HepG2 (cell line): ENCODE results near the gene SQSTM1. TPM values are rescaled to one million over a fixed set of nuclear protein-coding genes. Genes with fewer than 3 reads are reported as not detected.
A peak's percentile ranks its signal among the peaks of the same experiment; 100 is the strongest.

Experiments
- AFF4 ChIP-seq: sonication (generic); formaldehyde crosslinking; IDR thresholded peaks from 2 replicates; pipeline ENCODE4 v1.4.0; 2020; ENCODE audit warnings: missing genetic modification reagents
- ATF5 ChIP-seq: sonication (generic); formaldehyde crosslinking; IDR thresholded peaks from 2 replicates; pipeline ENCODE4 v1.4.0; 2020; ENCODE audit warnings: mild to moderate bottlenecking, low read depth, missing genetic modification reagents
- BCL6 ChIP-seq: IDR thresholded peaks from 2 replicates; pipeline ENCODE4 v1.6.1; 2016; ENCODE audit warnings: missing genetic modification reagents, missing compliant biosample characterization
- CBX1 ChIP-seq: IDR thresholded peaks from one replicate; pipeline ENCODE4 v1.6.1; 2016; ENCODE audit warnings: antibody characterized with exemption, low read depth
- HNRNPUL1 ChIP-seq: fragments of 200-400 bp; formaldehyde crosslinking; IDR thresholded peaks from 2 replicates; pipeline ENCODE4 v1.6.1; 2017; ENCODE audit warnings: low read depth, mild to moderate bottlenecking, low read length, moderate library complexity
- IRF2 ChIP-seq: IDR thresholded peaks from 2 replicates; pipeline ENCODE4 v1.6.1; 2018; ENCODE audit warnings: missing genetic modification reagents, missing compliant biosample characterization
- IRF9 ChIP-seq: sonication (generic); formaldehyde crosslinking; IDR thresholded peaks from 2 replicates; pipeline ENCODE4 v1.8.0; 2022; ENCODE audit warnings: missing genetic modification reagents, mild to moderate bottlenecking, borderline replicate concordance
- NCOA1 ChIP-seq: sonication (generic); formaldehyde crosslinking; IDR thresholded peaks from 2 replicates; pipeline ENCODE4 v1.9.0; 2021; ENCODE audit warnings: missing genetic modification reagents
- NR3C1 ChIP-seq: sonication (generic); formaldehyde crosslinking; IDR thresholded peaks from 2 replicates; pipeline ENCODE4 v1.4.0; 2020; ENCODE audit warnings: missing genetic modification reagents
- NRL ChIP-seq: sonication (generic); formaldehyde crosslinking; IDR thresholded peaks from 2 replicates; pipeline ENCODE4 v1.5.0; 2020; ENCODE audit warnings: missing genetic modification reagents, mild to moderate bottlenecking, moderate library complexity, borderline replicate concordance
- ONECUT2 ChIP-seq: sonication (generic); formaldehyde crosslinking; IDR thresholded peaks from 2 replicates; pipeline ENCODE4 v1.4.0; 2020; ENCODE audit warnings: missing genetic modification reagents
- PBX3 ChIP-seq: sonication (generic); formaldehyde crosslinking; IDR thresholded peaks from 2 replicates; pipeline ENCODE4 v1.8.1; 2023; ENCODE audit warnings: missing genetic modification reagents, inconsistent platforms, borderline replicate concordance
- RELA ChIP-seq: sonication (generic); formaldehyde crosslinking; IDR thresholded peaks from 2 replicates; pipeline ENCODE4 v1.4.0; 2020; ENCODE audit warnings: missing genetic modification reagents
- SRSF1 ChIP-seq: fragments of 200-400 bp; formaldehyde crosslinking; optimal IDR thresholded peaks from 2 replicates; pipeline ENCODE3; 2017; ENCODE audit warnings: mild to moderate bottlenecking, low read depth, low read length, moderate library complexity
- UBTF ChIP-seq: sonication (generic); formaldehyde crosslinking; IDR thresholded peaks from 2 replicates; pipeline ENCODE4 v1.4.0; 2020; ENCODE audit warnings: mild to moderate bottlenecking, missing genetic modification reagents
- ZC3H4 ChIP-seq: sonication (generic); formaldehyde crosslinking; IDR thresholded peaks from 2 replicates; pipeline ENCODE4 v1.4.0; 2020; ENCODE audit warnings: missing genetic modification reagents, borderline replicate concordance
- ZNF276 ChIP-seq: sonication (generic); formaldehyde crosslinking; IDR thresholded peaks from 2 replicates; pipeline ENCODE4 v1.4.0; 2020; ENCODE audit warnings: mild to moderate bottlenecking, low read depth, missing genetic modification reagents
- ZNF619 ChIP-seq: sonication (generic); formaldehyde crosslinking; IDR thresholded peaks from 2 replicates; pipeline ENCODE4 v1.4.0; 2020; ENCODE audit warnings: mild to moderate bottlenecking, missing genetic modification reagents
- polyA plus RNA-seq, 8 experiments: library from polyadenylated mRNA; depleted of rRNA in 3 of 8; stranded (reverse) in 7 of 8; unstranded in 1 of 8; fragments of >200 nt; fragmentation: Illumina TruSeq in 4 of 8; extraction: Trizol in 4 of 8; gene quantifications; 2 replicates each; pipeline versions ENCODE4 v1.2.1 to v1.2.3, GENCODE V29; 2011 to 2016; ENCODE audit warnings: low read depth in 4 of 8, missing spikeins in 1 of 8, mixed read lengths in 1 of 8; ENCODE audit not compliant: insufficient read depth in 1 of 8
- total RNA-seq, 5 experiments: library from RNA; depleted of rRNA; stranded (reverse); fragments of >200 nt; fragmentation: Illumina TruSeq; extraction: Trizol; gene quantifications; 2 replicates each; pipeline ENCODE4 v1.2.3, GENCODE V29; 2016; ENCODE audit warnings: low read depth in 1 of 5

Gene SQSTM1
- total and polyA plus RNA-seq, 2 of the 13 experiments (the other 11 are each of a cell fraction or from before 2014, with no cell fraction given) = 90.9 to 160 TPM

- peak; percentile 49; the same call in 1 of the 2 replicates for TF ChIP-seq ATF5 (CRISPR knock-in tag)
- peak; percentile 92 for TF ChIP-seq IRF9 (CRISPR knock-in tag)
- TF ChIP-seq NRL = no peak
- no peak for TF ChIP-seq PBX3 (CRISPR knock-in tag)
- no peak for TF ChIP-seq HNRNPUL1
- TF ChIP-seq ZNF276 (CRISPR knock-in tag) = 0 out of 2 replicates have a peak, but pooled peaks have one; percentile 76
- TF ChIP-seq RELA (CRISPR knock-in tag) = peak; percentile 99
- 0 out of 2 replicates have a peak, but pooled peaks have one; percentile 16 for TF ChIP-seq ONECUT2 (CRISPR knock-in tag)
- TF ChIP-seq CBX1 = peak; percentile 15
- TF ChIP-seq ZC3H4 (CRISPR knock-in tag) = 0 out of 2 replicates have a peak, but pooled peaks have one; percentile 27
- TF ChIP-seq BCL6 (CRISPR knock-in tag) = peak; percentile 85
- no peak for TF ChIP-seq NR3C1 (CRISPR knock-in tag)
- TF ChIP-seq NCOA1 (CRISPR knock-in tag) = no peak
- TF ChIP-seq ZNF619 (CRISPR knock-in tag) = no peak
- 0 out of 2 replicates have a peak, but pooled peaks have one; percentile 14 for TF ChIP-seq AFF4
- no peak for TF ChIP-seq SRSF1
- TF ChIP-seq UBTF = peak; percentile 92
- peak; percentile 51; the same call in 1 of the 2 replicates for TF ChIP-seq IRF2 (CRISPR knock-in tag)
Measured at GRCh38 chr5:179818746-179819295, 1.9 kb upstream of the SQSTM1 start (continued).
